Measurements from ENCODE around the gene PCED1B.
A peak's percentile ranks its signal among the peaks of the same experiment; 100 is the strongest.

Gene PCED1B

DNA sequence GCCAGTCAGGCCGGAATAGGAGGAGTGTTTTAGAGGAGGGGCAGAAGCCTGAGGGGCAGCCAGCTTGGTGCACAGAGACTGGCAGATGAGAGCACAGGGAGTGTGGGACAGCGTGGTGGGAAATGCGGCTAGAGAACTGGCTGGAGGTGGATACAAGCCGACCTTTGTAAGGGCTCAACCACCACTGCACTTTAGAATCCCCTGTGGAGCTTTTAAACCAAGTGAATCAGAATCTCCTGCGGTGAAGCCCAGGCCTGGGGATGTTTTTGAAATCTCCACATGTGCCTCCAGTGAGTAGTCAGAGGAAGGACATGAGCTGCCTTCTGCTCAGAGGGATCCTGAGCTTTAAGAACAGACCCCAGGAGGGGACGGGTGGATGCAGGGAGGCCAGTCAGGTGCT is 10.9 kb upstream of the PCED1B start:
- FAIRE-seq: no peak

DNA sequence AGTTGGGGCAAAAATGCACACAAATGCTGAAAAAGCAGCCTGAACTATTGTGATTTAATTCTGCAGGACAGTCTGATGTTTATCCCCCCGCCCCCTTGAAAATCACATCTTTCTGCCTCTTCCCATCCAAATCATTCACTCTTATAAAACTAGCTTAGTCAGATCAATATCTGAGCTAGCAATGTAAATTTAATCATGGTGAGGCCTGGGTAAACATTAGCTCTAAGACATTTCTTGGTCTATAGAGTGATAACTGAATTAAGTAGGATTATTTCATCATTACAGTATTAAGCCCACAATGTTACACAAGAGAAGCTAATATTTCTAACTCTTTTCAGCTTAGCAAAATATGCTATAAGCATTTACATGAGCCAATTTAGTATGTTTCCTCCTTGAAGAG is 9.1 kb upstream of the PCED1B start:
- no peak for FAIRE-seq

DNA sequence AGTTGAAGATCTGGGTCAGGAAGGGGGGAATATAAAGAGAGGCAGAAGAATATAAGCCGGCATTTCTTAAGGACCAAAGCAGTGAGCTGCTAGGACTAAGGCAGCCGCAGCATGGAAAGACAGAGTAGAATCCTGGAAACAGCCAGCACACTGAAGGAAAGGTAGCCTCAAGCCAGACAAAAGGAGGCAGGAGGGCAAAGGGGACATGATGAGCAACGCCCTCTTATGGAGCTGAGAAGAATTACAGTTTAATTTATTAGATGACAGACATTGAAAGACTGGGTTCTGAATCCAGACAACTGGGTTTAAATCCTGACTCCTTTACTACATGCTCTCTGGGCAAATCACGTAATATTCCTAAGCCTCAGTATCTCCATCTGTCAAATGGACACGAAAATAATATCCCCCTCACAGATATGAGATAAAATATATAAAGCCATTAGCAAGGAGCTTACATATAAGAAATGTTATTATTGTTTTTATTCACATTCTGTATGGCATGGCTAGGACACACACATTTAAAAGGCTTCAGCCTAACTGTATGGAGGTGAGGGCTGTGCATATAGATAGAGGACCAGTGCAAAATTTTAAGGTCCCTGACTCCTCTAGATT is 8.1 kb upstream of the PCED1B start:
- FAIRE-seq: no peak

DNA sequence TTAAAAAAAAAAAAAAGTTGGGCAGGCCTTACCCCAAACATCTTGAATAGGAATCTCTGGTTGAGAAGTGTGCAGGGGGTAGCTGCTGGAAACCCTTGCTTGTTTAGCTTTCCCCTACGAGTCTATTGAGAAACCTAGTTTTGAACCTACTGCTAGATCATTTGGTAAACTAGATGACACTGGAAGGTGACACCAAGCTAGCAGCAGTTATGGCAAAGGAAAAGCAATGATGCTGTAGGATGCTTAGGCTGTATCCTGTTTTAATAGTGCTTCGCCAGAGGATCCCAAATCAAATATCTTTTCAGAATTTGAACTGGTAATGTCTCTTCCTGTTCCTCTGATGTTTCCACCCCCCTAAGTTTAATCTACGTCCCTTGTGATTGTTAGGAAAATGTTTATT is 5.5 kb upstream of the PCED1B start:
- FAIRE-seq: no peak

DNA sequence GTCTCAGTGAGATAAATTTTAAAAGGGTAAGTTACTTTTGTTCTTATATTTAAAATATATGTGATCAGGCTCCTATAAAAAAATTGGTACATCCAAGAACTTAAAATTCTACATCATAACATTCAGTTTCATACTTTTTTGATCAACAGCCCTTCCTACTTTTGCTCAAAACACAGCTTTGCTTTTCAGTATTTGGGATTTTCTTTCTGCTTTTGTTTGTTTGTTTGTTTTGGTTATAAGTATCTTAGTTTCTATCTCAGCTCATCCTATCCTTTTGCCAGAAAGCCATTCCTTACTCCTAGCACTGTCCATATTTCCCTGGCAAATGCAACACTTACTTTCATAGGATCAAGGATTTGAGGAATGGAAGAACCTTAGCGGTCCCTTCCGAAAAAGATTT is 4.7 kb upstream of the PCED1B start:
- no peak for FAIRE-seq

DNA sequence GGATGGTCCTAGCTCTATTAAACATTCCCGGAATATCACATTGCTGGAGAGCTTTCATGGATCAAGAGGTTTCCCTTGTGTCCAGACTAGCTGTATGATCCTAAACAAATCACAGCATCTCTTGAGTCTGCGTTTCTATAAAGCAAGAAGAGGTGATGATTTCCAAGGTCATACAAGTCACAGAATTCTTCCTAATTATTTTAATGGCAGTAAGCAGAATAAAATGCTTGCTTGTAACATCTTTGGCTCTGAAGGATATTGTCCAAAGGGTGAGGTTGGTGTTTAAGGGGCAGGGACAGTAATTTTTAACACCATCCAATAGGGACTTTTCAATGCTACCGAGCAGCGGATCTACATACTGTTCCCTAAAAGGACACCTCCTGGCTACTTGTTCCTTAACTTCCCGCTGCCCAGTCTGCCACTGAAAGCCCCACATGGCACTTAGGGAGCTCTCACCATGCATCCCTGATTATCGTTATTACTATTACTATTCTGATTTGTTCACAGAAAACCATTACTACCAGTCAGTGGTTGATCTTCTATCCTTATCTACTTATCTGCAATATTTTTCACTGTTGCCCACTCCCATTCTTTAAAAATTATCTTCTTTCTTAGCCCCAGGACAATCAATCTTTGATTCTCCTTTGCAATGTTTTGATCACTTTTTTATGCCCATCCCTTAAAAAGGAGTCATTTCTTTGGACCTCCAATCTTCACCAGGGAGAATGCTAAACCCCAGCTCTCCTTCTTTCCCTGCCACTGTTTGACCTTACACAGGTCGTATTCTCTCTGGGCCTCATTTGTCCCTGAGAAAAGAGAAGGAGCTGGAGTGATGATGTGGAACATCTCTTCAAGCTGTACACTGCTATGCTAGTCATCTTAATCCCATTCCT is 4.0 kb upstream of the PCED1B start:
- no peak for FAIRE-seq

DNA sequence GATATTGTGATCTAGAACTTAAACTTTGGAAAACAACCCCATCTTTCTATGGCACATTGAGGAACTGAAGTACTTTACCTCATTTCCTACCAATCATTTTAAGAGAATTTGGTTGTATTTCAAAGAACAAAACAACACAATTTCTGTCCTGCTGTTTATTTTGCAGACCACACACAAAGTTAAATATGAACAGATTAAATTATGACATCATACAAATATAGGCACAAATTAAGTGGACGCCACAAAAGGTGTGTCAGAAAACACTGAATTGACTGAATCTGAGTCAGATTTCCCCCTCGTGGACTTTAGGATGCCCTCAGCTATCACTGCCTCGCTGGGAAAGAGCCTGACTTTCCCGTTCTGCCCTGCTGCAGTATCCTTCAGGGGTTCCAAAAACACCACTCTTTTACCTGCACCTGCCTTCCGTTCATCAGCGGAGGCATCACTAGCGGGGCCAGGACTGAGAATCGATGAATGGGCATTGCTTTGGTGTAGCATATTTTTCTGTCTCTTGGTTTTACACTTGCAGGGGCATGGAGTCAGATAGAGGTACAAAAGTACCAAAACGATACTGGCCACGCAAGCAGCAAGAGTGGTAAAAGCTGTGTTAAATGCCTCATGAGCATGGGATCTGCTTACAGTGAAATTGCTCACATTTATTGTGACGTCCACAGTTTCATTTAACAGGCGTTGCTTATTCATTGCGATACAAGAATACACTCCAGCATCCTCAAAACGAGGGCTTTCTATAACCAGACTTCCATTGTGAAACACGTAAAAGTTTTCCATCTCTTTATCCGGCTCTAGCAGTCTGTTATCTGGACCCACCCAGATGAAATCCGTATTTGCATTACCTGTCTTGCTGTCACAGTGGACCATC is 2.0 kb upstream of the PCED1B start:
- FAIRE-seq: no peak

DNA sequence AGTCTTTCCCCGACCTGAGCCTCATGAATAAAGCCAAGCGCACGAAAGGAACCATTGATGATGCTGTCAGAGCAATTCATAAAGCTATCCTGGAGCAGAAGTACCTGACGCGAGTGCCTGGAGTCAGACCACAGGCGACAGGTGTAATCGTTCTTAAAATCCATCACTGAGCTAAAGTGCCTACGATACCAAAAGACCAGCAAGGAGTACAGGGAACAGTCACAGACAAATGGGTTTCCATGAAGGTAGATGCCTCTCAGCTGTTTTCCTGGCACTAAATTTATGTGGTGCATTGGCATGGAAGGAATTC is 1.4 kb upstream of the PCED1B start:
- no peak for FAIRE-seq

DNA sequence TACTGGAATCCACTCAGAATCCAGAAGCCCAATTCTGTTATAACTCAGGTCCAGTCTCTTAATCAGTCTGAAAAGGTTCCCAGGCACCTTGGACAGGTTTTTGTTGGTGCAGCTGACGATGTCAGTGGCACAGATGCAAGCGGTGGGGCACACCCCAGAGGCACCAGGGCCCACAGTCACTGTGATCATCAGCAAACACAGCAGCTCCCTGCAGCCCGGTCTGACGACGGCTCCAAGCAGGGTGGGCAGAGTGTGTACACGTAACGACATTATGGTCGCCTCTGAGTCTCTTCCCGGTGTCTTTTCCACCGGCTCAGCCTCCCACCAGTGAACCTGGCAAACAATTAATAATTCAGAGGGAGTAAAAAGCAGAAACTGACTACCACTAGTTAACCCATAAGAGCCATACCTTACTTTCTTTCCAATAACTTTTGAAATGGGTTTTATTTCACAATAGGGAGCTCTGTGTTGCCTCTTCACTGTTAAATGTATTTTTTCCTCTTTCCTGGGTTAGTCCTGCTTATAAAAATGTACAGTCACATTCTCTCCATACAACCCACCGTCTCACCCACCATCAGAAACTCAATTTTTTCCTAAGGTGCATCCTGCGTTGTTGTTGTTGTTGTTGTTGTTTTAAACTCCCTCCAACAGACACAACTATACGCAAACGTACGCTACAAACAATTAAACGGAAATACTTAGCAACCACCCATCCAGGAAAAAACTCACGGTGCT is 521 bp upstream of the PCED1B start:
- no peak for FAIRE-seq

DNA sequence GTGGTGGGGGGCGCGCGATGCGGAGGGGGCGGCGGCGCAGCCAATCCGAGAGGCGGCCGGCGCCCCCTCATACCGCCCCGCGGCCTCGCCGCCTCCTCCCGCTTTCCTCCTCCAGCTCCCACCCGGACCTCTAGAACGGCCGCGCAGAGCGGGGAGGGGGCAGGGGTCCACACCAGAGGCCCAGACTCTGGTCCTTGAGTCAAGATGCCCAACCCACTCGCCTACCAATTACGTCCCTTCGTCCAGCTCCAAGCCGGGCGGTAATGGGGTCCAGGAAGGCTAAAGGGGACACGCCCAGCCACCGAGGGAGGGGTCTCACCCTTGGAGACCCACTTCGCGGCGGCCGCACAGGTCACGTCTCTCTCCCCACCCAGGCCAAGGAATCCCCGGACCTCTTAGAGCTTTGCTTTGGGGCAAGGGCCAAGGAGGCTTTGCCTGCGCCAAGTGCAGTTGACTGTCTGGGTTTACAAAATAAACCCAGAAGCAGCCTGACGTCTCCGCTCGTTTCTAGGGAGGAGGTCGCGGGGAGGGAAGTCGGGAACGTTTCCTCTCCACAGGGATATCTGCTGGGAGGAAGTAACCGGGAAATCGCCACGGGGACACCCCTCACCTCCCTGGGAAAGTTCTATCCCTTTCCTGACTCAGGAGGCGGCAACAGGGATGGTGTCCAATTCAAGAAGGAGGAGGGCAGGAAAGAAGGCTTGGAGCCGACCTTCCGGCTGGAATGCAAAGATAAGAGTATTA is 732 bp downstream of the PCED1B start:
- FAIRE-seq: no peak

DNA sequence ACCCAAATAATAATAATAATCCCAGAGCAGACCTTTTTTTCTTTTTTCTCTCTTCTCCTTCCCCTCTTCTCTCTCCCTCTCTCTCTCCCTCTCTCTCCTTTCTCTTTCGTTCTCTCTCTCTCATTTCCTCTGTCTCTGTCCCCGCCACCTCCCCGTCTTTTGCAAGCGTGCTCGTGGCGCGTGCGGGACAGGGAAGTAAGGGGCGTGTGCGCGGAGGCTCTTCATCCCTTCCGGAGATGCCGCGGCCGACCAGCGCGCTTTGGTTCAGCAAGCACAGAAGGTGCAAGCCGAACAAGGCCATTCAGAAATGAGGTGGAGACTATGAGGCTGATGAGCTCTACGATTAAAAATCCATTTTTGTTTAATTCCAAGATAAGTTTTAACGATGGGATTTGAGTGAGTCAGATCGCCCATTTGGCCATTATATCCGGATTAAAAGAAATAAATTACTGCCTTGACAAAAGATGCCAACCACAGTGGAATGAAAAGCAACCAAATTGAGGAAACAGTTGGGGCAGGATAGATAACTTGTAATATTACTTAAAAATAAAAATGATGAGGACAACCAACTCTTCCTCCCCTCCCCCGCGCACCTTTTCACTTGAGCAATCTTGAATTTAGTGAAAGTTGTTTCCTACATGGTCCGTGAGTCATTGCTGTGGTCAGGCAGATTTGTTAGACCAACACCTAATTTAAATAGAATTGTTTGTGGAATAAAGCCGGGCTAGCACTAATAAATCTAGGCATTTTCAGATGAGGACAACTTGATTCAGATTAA is 1.5 kb downstream of the PCED1B start:
- no peak for FAIRE-seq

DNA sequence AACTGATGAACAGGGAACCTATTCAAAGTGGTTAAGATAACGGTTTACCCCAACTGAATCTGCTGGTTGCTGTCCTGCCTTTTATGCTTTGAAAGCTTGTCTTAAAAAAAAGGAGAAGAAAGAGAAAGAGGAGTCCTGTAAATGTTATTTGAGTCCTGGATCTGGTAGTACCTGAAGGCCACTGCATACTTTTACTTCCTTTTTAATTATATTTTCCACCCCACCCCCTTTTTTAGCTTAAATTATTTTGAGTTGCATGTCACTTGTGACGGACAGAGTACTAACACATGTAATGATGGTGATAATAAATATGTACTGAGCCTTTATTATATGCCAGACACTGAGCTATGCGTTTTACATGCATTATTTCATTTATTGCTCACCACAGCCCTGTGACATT is 2.9 kb downstream of the PCED1B start:
- no peak for FAIRE-seq

DNA sequence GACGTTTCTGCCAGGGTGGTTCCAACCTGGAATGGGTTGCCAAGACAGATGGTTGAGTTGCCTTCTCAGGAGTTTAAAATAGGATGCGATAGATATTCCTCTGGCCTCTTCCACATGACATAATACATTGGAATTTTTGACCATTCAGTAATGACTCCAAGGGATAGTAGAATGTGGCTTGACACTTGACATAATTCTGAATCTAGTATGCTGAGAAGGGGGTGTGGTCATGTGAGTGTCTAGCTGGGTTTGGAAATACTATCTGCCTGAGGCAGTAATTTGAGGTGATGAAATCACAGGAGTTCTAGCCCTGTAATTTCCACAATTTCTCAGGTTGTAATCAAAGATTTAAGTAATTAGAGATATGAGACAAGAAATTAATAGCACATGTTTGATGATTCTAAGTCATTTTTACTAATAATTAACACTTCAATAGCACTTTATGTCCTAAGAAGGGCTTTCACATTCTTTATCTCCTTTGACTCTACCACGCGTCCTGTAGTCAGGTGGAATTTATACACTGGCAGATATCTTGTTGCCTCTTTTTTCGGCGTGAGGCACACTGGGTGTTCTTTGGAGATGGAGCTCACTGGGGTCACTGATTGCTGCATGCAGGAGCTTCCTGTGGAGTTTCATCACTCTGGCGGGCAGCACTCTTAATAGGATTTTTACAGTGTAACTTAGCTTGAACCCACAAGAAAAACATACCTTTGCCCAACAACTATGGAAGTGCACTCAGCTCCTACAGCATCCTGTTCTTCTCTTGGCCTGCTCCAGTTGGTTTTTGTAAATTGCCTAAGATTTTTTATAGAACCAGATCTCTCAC is 3.6 kb downstream of the PCED1B start:
- no peak for FAIRE-seq

DNA sequence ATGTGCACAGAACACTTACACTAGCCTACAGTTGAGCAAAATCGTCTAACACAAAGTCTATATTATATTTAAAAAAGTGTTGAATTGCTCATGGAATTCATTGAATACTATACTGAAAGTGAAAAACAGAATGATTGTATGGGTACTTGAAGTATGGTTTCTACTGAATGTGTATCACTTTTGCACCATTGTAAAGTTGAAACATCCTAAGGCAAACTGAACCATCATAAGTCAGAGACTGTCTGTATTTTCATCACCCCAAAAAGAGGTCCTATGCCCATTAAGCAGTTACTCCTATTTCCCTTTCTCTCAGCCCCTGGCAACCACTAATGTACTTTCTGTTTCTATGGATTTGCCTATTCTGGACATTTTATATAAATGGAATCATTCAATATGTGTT is 4.8 kb downstream of the PCED1B start:
- no peak for FAIRE-seq

DNA sequence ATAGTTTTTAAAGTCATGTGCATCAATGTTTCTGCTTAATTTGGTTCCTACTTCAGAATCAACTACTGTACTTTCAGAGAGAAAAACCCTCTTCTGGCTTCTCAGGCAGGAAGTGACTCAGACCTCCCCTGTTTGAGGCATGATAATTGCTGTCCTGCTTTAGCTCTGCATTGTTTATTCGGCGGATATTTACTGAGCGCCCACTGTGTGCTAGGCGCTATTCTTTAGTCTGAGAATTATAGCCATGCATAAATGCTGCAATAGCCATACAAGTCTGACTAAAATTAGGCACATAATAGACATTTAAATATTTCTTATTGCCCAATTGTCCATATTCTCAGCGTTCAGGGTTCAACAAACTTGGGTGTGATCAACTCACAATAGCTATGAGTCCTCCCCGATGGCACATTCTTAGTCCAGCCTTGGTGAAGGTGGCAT is 6.4 kb downstream of the PCED1B start:
- no peak for FAIRE-seq

DNA sequence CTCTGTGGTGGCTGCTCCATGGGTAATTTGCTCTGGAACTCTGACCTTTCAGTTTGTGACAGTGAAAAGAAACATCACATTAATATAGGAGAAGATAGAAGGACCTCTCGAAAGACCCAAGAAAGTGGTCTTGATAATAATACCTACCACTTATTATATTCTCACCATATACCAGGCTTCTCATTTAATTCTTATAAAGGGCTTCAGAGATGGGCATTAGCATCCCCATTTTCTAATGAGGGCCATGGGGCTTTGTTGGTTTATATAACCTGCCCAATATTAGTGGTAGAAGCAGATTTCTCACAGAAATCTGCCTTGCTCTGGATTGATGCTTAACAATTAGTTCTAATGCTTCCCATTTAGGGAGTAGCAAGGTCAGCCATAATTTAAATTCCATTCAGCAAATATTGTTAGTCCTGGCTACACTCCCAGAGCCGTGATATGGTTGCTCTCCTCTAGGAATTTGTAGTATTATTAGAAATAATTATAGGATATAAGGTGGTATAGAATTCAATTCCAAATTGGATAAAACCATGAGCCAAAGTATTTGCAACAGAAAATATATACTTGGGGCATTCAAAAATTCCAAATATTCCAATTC is 7.8 kb downstream of the PCED1B start:
- peak; percentile 16 for FAIRE-seq

DNA sequence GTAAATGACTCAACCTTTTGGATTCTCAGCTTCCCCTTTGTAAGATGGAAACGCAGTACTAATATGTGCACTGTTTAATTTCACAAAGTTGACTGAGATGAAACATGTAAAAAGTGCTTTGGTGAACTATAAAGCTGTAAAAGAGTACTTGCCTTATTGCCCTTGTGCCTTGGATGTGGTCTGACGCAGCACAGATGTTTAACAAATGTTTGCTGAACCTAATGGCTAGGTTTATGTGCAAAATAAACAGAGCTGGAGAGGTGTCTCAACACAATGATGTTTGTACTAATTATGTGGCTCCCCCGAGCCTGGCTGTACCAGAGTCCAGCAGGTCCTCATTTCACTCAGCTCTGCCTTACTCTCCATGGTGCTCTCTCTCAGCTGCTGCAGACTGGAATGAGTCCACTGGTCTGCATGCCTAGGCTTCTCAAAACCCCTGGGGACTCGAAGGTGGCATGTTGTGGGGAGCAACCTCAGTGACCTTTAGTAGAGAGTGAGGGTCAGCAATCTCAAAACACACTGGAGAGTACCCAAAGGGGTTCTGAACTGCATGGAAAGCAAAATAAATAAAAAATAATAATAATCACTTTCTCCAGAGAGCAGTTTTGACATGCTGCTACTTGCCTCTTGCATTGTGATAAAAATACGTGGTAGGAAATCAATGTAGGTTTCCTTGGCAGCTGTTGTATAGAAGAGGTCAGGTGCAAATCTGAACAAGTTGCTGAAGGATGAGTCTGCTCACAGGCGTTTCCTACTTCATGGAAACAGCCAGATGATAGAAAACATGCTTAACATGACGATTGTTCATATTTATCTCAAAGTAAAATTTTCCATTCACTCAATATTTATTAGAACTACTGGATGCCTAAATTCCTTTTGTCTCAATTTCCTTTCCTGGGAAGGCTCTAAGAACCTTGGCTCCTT is 8.9 kb downstream of the PCED1B start:
- peak; percentile 43 for FAIRE-seq

DNA sequence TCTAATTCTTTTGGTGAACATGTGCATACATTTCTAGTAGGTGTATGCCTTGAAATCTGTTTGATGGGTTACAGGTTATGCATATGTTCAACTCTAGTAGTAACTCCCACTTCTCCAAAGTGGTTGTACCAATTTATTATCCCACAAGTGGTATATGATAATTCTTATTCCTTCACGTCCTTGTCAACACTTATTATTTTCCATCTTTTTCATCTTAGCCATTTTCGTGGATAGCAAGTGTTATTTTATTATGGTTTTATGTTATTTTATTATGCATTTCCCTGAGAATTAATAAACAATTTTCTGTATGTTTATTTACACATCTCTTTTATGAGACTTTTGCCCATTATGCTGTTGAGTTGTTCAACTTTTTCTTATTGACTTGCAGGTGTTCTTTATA is 11.6 kb downstream of the PCED1B start:
- no peak for FAIRE-seq

DNA sequence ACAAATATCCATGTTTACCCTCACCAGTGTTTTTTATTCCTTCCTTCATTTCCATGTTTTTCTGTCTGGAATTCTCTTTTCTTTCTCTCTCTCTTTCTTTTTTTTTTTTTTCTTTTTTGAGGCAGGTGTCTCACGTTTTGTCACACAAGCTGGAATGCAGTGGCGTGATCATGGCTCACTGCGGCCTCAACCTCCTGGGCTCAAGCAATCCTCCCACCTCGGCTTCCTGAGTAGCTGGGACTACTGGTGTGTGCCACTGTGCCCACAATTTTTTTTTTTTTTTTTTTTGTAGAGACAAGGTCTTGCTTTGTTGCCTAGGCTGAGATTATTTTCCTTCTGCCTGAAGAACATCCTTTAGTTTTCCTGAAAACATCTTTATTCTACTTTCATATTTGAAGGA is 15.4 kb downstream of the PCED1B start:
- no peak for FAIRE-seq

Measured in A204.1 (cell line).